ENCODE data around the gene SIGLEC6. TPM values are rescaled to one million over a fixed set of nuclear protein-coding genes. Genes with fewer than 3 reads are reported as not detected.

SIGLEC6 gene
- total RNA-seq, 4 donors from 2014 or later: 0.47 to 3.4 TPM; not detected in 2

DNA sequence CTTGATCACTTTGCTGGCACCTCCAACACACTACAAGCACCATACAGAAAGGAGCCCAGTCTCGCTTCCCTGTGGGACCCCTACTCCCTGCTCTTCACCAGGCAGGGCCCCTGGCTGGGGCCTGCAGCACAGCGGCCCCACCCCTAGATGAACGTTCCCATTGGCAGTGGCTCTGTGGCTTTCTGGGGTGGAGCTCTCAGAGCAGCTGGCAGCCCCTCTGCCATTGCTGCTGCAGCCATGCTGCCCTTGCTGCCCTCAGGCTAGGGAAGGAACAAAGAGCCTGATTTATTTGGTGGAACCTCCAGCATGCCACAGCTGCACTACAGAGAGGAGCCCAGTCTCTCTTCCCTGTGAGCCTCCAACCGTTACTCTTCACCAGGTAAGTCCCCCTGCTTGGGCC lies 5.8 kb downstream of the SIGLEC6 start:
- TF ChIP-seq, protein P1, sequence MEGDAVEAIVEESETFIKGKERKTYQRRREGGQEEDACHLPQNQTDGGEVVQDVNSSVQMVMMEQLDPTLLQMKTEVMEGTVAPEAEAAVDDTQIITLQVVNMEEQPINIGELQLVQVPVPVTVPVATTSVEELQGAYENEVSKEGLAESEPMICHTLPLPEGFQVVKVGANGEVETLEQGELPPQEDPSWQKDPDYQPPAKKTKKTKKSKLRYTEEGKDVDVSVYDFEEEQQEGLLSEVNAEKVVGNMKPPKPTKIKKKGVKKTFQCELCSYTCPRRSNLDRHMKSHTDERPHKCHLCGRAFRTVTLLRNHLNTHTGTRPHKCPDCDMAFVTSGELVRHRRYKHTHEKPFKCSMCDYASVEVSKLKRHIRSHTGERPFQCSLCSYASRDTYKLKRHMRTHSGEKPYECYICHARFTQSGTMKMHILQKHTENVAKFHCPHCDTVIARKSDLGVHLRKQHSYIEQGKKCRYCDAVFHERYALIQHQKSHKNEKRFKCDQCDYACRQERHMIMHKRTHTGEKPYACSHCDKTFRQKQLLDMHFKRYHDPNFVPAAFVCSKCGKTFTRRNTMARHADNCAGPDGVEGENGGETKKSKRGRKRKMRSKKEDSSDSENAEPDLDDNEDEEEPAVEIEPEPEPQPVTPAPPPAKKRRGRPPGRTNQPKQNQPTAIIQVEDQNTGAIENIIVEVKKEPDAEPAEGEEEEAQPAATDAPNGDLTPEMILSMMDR (IDR thresholded peaks at IDR 0.05): no peak
- TF ChIP-seq POLR2A (IDR thresholded peaks at IDR 0.05): no peak
- DNase-seq (ENCODE audit: low spot score in 2 of 2): no peak
- WGBS, 2 donors: 14 to 17% methylated on average over 4 of the region's 4 CpGs
- intact Hi-C loops (cut with DNase I; ENCODE audit: low total_unique reads): no loop called here
- no peak overlapping the region for H3K4me3 ChIP-seq (ENCODE audit: low read depth, poor library complexity, severe bottlenecking)

DNA sequence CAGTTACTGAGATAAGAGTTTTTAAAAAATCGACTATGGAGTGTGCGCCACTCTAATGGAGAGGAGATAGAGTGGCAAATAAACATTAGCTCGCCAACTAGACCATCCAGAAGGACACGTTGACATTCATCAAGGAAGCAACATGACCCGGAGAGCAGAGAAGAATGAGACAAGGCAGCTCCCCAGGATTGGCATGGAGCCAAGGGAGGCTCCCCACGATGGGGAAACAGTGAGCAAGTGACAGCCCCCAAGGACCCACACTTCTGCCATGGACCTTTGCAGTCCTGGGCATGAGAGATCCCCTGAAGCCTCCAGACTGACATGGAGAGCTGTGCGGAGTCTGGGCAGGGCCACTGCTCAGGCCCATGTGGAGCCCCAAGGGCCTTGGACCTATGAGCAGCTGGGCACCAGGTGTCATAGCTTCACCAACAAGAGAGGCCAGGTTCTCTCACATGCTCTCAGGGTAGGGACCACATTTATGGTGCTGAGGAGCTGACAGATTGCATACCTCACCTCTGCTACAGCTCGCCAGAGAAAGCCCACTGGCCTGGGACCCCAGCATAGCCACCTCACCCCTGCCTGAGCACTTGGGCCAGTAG lies 6.7 kb downstream of the SIGLEC6 start:
- DNase-seq (ENCODE audit: low spot score in 2 of 2): no peak
- TF ChIP-seq, protein P1 (IDR thresholded peaks at IDR 0.05): no peak
- TF ChIP-seq POLR2A (IDR thresholded peaks at IDR 0.05): no peak
- WGBS, 2 donors: 69% methylated on average over 7 to 8 of the region's 8 CpGs
- intact Hi-C loops (cut with DNase I; ENCODE audit: low total_unique reads): no loop called here
- no peak overlapping the region for H3K4me3 ChIP-seq (ENCODE audit: low read depth, poor library complexity, severe bottlenecking)

DNA sequence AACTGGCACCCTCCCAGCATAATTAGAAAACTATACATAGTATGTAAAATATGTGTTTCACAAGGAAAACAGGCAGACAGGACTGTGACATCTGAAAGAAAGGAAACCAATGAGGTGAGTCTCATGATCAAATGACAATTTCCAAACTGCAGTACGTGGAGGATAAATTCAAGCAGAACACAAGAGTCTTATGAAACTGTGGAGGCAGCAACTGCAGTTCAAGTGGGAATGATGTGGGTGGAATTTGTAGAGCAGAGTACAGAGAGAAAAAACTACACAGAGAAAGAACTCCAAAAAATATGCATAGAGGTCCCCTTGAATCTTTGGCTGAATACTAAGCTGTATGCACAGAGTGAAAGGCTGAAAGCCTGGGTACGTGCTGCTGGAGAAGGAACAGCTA lies 9.7 kb downstream of the SIGLEC6 start:
- no peak for DNase-seq (ENCODE audit: low spot score in 2 of 2)
- WGBS, 2 donors: 53 to 63% methylated on average over 2 of the region's 2 CpGs
- no peak overlapping the region for H3K4me3 ChIP-seq (ENCODE audit: low read depth, poor library complexity, severe bottlenecking)
- intact Hi-C loops (cut with DNase I; ENCODE audit: low total_unique reads): no loop called here
- TF ChIP-seq, protein P1 (IDR thresholded peaks at IDR 0.05): no peak
- no peak for TF ChIP-seq POLR2A (IDR thresholded peaks at IDR 0.05)

DNA sequence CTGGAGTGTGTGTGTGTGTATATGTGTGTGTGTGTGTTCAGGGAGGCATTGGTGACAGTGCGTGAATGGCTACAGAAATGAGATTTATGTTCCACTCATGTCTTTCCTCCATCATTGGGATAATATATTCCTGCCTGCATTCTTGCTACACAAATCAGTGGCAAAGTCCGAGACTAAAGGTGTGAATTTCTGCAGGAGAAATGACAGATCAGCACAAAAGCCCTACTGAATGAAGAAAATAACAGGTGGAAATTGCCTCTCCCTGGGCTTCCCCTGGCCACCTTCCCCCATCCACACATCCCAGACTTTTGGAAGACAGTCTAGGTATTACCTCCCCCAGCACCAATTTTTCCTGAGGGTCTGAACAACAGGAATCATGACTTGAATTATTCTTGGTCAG lies 10.1 kb downstream of the SIGLEC6 start:
- H3K4me3 ChIP-seq (ENCODE audit: low read depth, poor library complexity, severe bottlenecking): no peak overlapping the region
- TF ChIP-seq, protein P1 (IDR thresholded peaks at IDR 0.05): no peak
- no peak for TF ChIP-seq POLR2A (IDR thresholded peaks at IDR 0.05)
- 70 to 77% methylated on average over 2 of the region's 2 CpGs for whole genome bisulfite sequencing, 2 donors
- intact Hi-C loops (cut with DNase I; ENCODE audit: low total_unique reads): no loop called here
- DNase-seq (ENCODE audit: low spot score in 2 of 2): no peak

DNA sequence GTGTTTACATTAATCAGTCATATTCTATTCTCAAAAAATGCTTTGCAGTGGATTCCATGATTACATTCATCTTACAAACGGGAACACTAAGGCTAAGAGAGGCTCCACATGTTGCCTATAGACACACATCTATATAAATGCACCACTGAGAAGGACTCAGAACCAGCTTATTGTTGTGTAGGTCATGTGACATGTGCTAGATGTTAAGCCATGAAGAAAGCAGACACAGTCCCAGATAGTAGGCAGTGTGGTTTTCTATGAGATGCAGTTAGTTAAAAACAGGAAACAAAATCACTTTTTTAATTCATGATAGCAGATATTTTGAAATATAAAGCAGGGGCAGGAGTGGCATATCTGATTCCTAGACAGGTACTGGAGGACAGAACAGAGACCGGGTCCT lies 10.7 kb downstream of the SIGLEC6 start:
- intact Hi-C loops (cut with DNase I; ENCODE audit: low total_unique reads): no loop called here
- 35 to 59% methylated on average over 2 of the region's 2 CpGs for WGBS, 2 donors
- TF ChIP-seq POLR2A (IDR thresholded peaks at IDR 0.05): no peak
- TF ChIP-seq, protein P1 (IDR thresholded peaks at IDR 0.05): no peak
- no peak overlapping the region for H3K4me3 ChIP-seq (ENCODE audit: low read depth, poor library complexity, severe bottlenecking)
- DNase-seq (ENCODE audit: low spot score in 2 of 2): no peak

DNA sequence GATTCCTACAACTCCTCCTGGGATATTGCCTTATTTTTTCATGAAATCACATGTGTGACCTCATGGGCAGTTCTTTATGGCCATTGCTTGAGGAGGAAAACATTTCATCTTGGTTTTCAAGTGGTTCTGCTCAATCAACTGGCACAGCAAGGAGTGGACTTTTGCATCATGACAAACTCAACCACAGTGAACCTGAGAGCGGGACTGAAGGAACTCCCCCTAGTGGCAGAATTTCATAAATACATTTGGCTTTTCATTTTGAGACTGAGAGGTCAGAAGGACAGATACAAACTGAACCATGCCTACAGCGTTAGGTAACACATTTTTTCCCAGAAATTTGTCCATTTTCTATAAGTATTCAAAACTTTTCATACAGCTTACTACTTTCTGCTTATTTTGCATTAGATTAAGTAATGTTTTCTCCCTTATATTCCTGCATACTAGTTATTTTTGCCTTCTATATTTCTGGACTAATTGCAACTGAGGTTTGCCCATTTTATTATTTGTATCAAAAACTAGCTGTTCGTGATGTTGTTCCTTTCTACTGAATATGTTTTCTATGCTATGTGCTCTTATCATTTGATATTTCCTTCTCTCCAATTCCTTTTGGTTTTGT lies 16.5 kb downstream of the SIGLEC6 start:
- intact Hi-C loops (cut with DNase I; ENCODE audit: low total_unique reads): no loop called here
- DNase-seq (ENCODE audit: low spot score in 2 of 2): no peak
- TF ChIP-seq, protein P1 (IDR thresholded peaks at IDR 0.05): no peak
- WGBS, 2 donors: 8 to 18% methylated on average over 3 of the region's 3 CpGs
- no peak overlapping the region for H3K4me3 ChIP-seq (ENCODE audit: low read depth, poor library complexity, severe bottlenecking)

All from lower leg skin (tissue), 4 donors.